Activated naive CD4-positive, alpha-beta T cell treated with anti-CD3 and anti-CD28 coated beads for 36 hours (primary cell): ENCODE data around the gene SGSH. TPM values are rescaled to one million over a fixed set of nuclear protein-coding genes. Genes with fewer than 3 reads are reported as not detected.

Experiments used
- CTCF ChIA-PET: fragments of 350-600 bp; sonication (Branson Sonifier 250); formaldehyde crosslinking; loops from one replicate; lab custom pipeline; 2021; ENCODE audit warnings: antibody characterized with exemption; lab: Charles Lee
- DNase-seq: peaks from one replicate; pipeline ENCODE4 v3.0.0-alpha.2; 2020
- H3K27ac Mint-ChIP-seq: one replicate; pipeline ENCODE4 v1.8.0; 2021; ENCODE audit warnings: mild to moderate bottlenecking, mixed read lengths
- H3K27me3 Mint-ChIP-seq: one replicate; pipeline ENCODE4 v1.8.0; 2021; ENCODE audit warnings: low read depth, mixed read lengths
- H3K36me3 Mint-ChIP-seq: one replicate; pipeline ENCODE4 v1.8.0; 2021; ENCODE audit warnings: low read depth, mixed read lengths
- H3K4me1 Mint-ChIP-seq: one replicate; pipeline ENCODE4 v1.8.0; 2021; ENCODE audit warnings: low read depth, mixed read lengths
- H3K4me3 Mint-ChIP-seq: one replicate; pipeline ENCODE4 v1.8.0; 2021; ENCODE audit warnings: mild to moderate bottlenecking, moderate library complexity, mixed read lengths
- H3K9me3 Mint-ChIP-seq: one replicate; pipeline ENCODE4 v1.8.0; 2021; ENCODE audit warnings: mixed read lengths
- intact Hi-C: fragments of 100-400 bp; cut with micrococcal nuclease; formaldehyde crosslinking; loops from one replicate; pipeline ENCODE4 v1.15.1; 2023
- total RNA-seq, 2 experiments: library from RNA; stranded (reverse); gene quantifications; one replicate each; pipeline ENCODE4 v1.2.3, GENCODE V29; 2021

SGSH gene
- total RNA-seq, 2 experiments from 2014 or later: 30.3 to 32.1 TPM

DNA sequence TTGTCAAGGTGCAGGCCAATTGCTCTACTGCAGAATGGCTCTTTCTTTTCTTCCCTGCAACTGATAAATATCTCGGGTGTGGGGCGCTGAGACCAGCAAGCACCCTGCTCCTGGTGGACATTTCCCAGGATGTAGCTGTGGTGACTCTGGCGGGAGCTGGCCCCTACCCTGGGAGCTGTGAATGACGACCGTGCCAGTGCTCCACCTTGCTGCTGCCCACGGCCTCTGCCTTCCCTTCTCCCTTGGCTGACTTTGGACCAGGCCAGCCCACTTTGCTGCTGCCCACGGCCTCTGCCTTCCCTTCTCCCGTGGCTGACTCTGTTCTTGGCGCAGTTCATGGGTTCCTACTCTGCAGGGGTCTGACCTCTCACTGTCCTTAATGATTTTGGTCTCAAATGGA is 34.2 kb downstream of the SGSH start:
- no peak overlapping the region for H3K27ac Mint-ChIP-seq
- CTCF ChIA-PET: interaction anchor here (0.6 to 1.2 kb wide), 2 partner anchors 9 to 46 kb away, joined by 3 read pairs; no protein-coding TSS in a partner anchor
- no peak for DNase-seq

DNA sequence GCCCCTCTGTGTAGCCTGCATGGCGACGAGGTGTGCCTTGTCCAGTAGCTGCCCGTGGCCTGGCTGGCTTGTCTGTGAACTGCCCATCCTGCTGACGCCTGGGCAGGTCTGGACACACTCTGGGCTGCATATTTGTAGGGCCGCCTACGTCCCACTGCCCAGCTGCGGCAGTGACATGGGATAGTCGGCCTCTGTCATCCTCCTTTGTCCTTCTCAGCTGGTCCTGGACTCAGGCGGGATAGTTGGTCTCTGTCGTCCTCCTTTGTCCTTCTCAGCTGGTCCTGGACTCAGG is 35.8 kb downstream of the SGSH start:
- Mint-ChIP-seq H3K27me3 (no peaks in the 10 kb centered on the region), H3K9me3 (no peaks in the 10 kb centered on the region), H3K4me3 (no peak overlapping the region), H3K36me3 (no peaks in the 10 kb centered on the region), H3K27ac (no peak overlapping the region), H3K4me1 (no peaks in the 10 kb centered on the region)
- intact Hi-C loops: no loop called here
- no peak for DNase-seq
- CTCF ChIA-PET: no interaction called here

More for the DNA sequence above, 34.2 kb downstream of the SGSH start:
- intact Hi-C loops: no loop called here
- Mint-ChIP-seq H3K4me3 (no peak overlapping the region), H3K36me3 (no peaks in the 10 kb centered on the region), H3K27me3 (no peaks in the 10 kb centered on the region), H3K4me1 (no peaks in the 10 kb centered on the region), H3K9me3 (no peaks in the 10 kb centered on the region)

DNA sequence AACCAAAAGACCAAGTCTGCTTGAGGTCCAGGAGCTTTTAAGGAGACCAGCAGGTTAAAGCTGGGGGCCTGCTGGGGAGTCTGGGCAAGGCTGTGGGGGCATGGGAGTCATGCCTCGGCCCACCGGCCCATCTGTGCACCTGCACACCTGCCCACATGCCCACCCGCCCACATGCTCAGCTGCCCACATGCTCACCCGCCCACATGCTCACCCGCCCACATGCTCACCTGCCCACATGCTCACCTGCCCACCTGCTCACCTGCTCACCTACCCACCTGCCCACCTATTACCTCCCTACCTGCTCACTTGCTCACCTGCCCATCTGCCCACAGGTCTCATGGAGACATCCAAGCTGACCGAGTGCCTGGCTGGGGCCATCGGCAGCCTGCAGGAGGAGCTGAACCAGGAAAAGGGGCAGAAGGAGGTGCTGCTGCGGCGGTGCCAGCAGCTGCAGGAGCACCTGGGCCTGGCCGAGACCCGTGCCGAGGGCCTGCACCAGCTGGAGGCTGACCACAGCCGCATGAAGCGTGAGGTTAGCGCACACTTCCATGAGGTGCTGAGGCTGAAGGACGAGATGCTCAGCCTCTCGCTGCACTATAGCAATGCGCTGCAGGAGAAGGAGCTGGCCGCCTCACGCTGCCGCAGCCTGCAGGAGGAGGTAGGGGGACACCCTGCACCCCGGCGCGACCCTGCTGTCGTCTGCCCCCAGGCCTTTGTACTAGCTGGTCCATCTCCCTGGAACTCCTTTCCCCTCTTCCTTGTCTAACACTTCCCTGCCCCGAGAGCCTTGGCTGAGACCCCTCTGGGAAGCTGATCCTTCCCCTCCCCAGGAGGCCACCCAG is 36.3 kb downstream of the SGSH start:
- Mint-ChIP-seq H3K4me1 (no peaks in the 10 kb centered on the region), H3K27me3 (no peaks in the 10 kb centered on the region), H3K9me3 (no peaks in the 10 kb centered on the region), H3K27ac (no peak overlapping the region), H3K4me3 (no peak overlapping the region), H3K36me3 (no peaks in the 10 kb centered on the region)
- intact Hi-C loops: no loop called here
- no peak for DNase-seq
- CTCF ChIA-PET: no interaction called here

DNA sequence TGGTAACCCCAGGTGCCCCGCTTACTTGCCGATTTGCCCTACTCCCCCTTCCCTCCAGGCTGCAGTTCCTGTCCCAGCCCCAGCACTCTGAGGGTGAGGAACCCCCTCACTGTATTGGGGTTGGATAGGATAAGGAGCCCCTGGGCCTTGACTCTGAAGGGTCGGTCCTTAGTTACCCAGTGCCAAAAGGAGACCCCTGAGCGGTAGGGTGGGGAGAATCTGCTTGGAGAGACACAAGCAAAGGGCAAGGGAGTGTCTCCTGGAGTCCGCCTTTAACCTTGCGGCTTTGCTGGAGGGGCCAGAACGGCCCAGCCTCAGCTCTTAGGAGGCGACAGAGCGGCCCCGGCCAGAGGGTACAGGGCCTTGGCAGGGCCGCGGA is 37.3 kb downstream of the SGSH start:
- no peaks in the 10 kb centered on the region for H3K9me3 Mint-ChIP-seq
- H3K27ac Mint-ChIP-seq: no peak overlapping the region

DNA sequence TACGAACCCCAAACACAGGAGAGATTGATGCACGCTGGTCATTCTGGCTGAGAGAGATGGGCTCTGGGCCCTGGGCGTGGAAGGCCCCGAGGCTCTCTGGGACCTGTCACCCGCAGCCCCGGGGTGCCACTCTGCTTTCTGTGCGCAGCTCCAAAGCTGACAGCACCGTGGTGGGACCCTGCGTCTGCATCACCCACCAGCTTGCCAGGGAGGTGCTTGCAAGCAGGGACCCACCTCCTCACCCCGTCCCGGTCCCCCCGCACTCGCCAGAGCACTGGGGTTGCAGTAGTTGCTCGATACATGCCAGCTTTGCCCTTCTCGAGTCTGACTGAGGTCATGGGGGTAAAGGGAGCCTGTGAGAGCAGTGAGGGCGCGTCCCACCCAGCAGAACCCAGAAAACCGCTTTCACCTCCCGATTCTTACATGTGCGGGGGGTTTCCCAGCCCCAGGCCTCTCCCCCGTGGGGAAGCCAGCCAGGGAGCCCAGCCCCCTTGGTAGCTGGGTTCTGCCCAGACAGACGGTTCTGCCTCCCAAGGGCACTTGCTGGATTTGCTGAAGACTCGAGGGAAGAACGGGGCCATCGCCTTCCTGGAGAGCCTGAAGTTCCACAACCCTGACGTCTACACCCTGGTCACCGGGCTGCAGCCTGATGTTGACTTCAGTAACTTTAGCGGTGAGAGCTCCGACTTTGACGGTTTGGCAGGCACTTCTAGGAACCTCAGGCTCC is 37.9 kb downstream of the SGSH start:
- no peak overlapping the region for H3K4me3 Mint-ChIP-seq
- H3K27ac Mint-ChIP-seq: no peak overlapping the region
- no peaks in the 10 kb centered on the region for H3K36me3 Mint-ChIP-seq
- CTCF ChIA-PET: interaction anchor here (0.5 to 1.0 kb wide), 2 partner anchors 8 to 89 kb away, joined by 3 read pairs; no protein-coding TSS in a partner anchor
- H3K27me3 Mint-ChIP-seq: no peaks in the 10 kb centered on the region
- no peaks in the 10 kb centered on the region for H3K9me3 Mint-ChIP-seq
- no peaks in the 10 kb centered on the region for H3K4me1 Mint-ChIP-seq
- intact Hi-C loops: no loop called here
- DNase-seq: no peak

More for the DNA sequence above, 37.3 kb downstream of the SGSH start:
- Mint-ChIP-seq H3K36me3 (no peaks in the 10 kb centered on the region), H3K4me3 (no peak overlapping the region), H3K27me3 (no peaks in the 10 kb centered on the region), H3K4me1 (no peaks in the 10 kb centered on the region)
- intact Hi-C loops: no loop called here
- CTCF ChIA-PET: no interaction called here
- no peak for DNase-seq

DNA sequence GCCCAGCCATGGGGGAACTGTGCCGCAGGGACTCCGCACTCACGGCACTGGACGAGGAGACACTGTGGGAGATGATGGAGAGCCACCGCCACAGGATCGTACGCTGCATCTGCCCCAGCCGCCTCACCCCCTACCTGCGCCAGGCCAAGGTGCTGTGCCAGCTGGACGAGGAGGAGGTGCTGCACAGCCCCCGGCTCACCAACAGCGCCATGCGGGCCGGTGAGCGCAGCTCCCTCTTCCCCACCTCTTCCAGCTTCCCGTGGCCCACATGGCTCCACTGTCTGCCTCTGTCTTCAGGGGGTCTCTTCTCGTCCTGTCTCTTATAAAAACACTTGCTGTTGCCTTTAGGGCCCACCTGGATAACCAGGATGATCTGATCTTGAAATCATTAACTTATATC is 38.7 kb downstream of the SGSH start:
- H3K27me3 Mint-ChIP-seq: no peaks in the 10 kb centered on the region
- no peaks in the 10 kb centered on the region for H3K36me3 Mint-ChIP-seq
- no peak overlapping the region for H3K27ac Mint-ChIP-seq
- H3K9me3 Mint-ChIP-seq: no peaks in the 10 kb centered on the region
- H3K4me3 Mint-ChIP-seq: no peak overlapping the region
- no peaks in the 10 kb centered on the region for H3K4me1 Mint-ChIP-seq
- no peak for DNase-seq
- CTCF ChIA-PET: interaction anchor here (1.0 kb wide), 1 partner anchor 9 kb away, joined by 3 read pairs; no protein-coding TSS in a partner anchor
- intact Hi-C loops: no loop called here

DNA sequence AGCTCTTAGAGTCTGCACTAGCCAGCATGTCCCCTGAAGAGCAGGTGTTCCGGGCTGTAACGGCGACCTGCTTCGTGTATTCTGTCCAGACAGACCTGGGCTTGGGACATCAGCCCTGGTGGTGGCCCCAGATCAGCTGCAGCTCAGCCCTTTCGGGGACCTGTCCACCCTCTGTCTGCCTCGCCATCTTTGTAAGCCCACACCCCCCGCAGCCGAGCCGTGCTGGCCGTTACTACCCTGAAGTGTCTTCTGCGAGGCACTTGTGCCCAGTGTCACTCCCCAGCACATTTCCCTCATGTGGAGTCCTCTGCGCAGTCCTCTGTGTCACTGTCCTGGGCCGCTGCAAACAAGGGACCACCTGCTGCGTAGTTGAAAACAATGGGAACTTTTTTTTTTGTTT is 39.9 kb downstream of the SGSH start:
- no peaks in the 10 kb centered on the region for H3K27me3 Mint-ChIP-seq
- intact Hi-C loops: no loop called here
- no peak for DNase-seq
- no peaks in the 10 kb centered on the region for H3K4me1 Mint-ChIP-seq
- H3K27ac Mint-ChIP-seq: no peak overlapping the region
- no peak overlapping the region for H3K4me3 Mint-ChIP-seq
- no peaks in the 10 kb centered on the region for H3K36me3 Mint-ChIP-seq
- CTCF ChIA-PET: no interaction called here
- H3K9me3 Mint-ChIP-seq: no peaks in the 10 kb centered on the region

DNA sequence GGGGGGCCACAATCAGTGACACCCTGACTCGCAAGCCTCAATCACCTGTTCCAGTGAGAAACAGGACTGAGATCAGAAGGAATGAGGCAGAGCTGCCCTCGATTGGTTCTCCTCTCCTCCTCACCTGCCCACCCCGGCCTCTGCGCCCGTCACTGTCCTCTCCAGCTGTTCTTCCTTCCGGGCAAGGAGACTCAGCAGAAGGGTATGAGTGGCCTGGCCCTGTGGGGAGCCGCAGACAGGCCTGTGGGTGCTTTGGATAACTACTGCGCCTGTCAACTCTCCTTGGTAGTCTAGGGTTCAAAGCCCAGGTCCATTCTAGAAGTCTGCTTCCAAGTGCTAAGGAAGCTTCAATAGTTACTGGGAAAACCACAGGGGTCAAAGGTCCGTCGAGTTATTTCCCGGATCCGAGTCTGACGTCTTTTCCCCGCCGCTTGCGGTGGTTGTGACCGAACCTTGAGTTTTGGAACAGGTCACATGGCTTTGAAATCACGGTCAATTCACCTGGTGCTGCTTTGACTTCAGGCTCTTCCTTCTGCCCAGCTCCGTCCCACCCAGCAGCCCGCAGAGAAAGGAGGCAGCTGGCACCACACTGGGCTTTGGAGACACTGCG is 42.0 kb downstream of the SGSH start:
- intact Hi-C loops: no loop called here
- H3K4me1 Mint-ChIP-seq: no peaks in the 10 kb centered on the region
- H3K9me3 Mint-ChIP-seq: no peaks in the 10 kb centered on the region
- no peak overlapping the region for H3K4me3 Mint-ChIP-seq
- CTCF ChIA-PET: no interaction called here
- no peaks in the 10 kb centered on the region for H3K27me3 Mint-ChIP-seq
- no peaks in the 10 kb centered on the region for H3K36me3 Mint-ChIP-seq
- H3K27ac Mint-ChIP-seq: no peak overlapping the region
- DNase-seq: no peak

DNA sequence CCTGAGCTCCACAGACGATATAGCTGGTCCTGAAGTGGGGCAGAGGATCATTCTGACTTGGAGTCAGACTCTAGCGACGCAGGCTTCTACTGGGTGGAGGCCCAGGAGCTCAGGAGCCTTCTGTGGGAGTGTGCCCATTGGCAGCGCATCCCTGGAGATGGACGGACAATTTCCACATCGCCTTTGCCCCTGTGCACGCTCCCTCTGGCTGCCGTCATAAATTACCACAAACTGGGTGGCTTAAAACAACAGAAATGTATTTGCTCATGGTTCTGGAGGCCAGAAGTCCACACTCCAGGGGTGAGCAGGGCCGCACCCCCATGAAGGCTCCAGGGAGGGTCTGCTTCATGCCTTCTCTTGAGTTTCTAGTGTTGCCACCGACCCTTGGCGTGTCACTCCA is 43.4 kb downstream of the SGSH start:
- no peaks in the 10 kb centered on the region for H3K36me3 Mint-ChIP-seq
- H3K27me3 Mint-ChIP-seq: no peaks in the 10 kb centered on the region
- no peak overlapping the region for H3K4me3 Mint-ChIP-seq
- CTCF ChIA-PET: interaction anchor here (0.7 kb wide), 1 partner anchor 170 kb away, joined by 3 read pairs; no protein-coding TSS in a partner anchor
- no peak overlapping the region for H3K27ac Mint-ChIP-seq
- no peaks in the 10 kb centered on the region for H3K9me3 Mint-ChIP-seq
- H3K4me1 Mint-ChIP-seq: no peaks in the 10 kb centered on the region
- DNase-seq: no peak
- intact Hi-C loops: no loop called here

DNA sequence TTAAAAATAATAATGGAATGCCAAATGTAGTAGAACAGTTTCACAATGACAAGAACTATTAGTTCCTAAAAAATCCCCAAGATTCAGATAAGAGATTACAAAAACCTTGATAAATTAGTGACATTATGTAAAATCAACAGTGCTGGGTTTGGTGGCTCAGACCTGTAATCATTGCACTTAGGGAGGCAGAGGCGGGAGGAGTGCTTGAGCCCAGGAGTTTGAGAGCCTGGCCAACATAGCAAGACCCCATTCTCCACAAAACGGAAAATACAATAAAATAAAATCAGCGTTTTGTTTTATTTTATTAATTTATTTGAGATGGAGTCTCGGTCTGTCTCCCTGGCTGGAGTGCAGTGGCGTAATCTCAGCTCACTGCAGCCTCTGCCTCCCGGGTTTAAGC is 46.2 kb downstream of the SGSH start:
- CTCF ChIA-PET: no interaction called here
- Mint-ChIP-seq H3K4me1 (no peaks in the 10 kb centered on the region), H3K4me3 (no peak overlapping the region)

DNA sequence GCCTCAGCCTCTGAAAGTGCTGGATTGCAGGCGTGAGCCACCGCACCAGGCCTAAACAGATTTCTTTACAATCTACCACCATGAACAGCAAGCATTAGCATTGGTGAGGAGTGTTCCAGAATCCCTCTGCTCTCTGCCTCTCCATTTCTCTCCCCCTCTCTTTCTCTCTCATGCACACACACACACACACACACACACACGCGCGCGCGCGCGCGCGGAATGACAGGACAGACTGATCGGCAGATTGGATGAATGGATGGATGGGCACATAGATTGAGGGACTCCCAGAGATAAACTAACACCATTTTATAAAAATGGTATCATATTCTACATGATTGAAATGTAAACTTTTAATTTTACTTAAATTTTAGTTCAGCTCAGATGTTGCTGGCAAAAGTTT is 47.0 kb downstream of the SGSH start:
- CTCF ChIA-PET: no interaction called here

More for the DNA sequence above, 46.2 kb downstream of the SGSH start:
- Mint-ChIP-seq H3K27ac (no peak overlapping the region), H3K9me3 (no peaks in the 10 kb centered on the region), H3K36me3 (no peaks in the 10 kb centered on the region), H3K27me3 (no peaks in the 10 kb centered on the region)
- intact Hi-C loops: no loop called here
- no peak for DNase-seq

DNA sequence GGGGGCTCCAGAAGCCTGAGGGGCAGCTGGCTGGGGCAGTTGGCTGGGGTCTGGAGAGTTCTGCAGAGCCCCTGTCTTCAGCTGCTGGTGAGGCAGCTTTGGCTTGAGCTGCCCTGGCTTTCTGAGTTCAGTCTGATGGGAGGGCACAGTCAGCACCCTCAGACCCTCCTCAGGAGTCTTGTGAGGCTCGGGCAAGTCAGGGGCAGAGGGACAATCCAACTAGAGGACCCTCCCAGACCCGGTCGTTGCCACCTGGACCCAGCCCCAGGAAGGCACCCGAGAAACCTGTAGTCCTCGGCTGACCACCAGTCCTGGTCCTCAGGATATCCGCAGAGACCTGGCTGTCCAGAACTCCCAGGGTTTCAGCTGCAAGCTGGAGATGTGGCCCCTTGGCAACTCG is 48.5 kb downstream of the SGSH start:
- no peaks in the 10 kb centered on the region for H3K9me3 Mint-ChIP-seq
- H3K36me3 Mint-ChIP-seq: no peaks in the 10 kb centered on the region
- CTCF ChIA-PET: no interaction called here
- H3K27ac Mint-ChIP-seq: no peak overlapping the region
- intact Hi-C loops: no loop called here
- DNase-seq: no peak
- no peak overlapping the region for H3K4me3 Mint-ChIP-seq
- no peaks in the 10 kb centered on the region for H3K4me1 Mint-ChIP-seq
- H3K27me3 Mint-ChIP-seq: no peaks in the 10 kb centered on the region

More for the DNA sequence above, 47.0 kb downstream of the SGSH start:
- no peak overlapping the region for H3K4me3 Mint-ChIP-seq
- intact Hi-C loops: no loop called here
- H3K36me3 Mint-ChIP-seq: no peaks in the 10 kb centered on the region
- no peak for DNase-seq
- no peak overlapping the region for H3K27ac Mint-ChIP-seq
- H3K27me3 Mint-ChIP-seq: no peaks in the 10 kb centered on the region
- H3K4me1 Mint-ChIP-seq: no peaks in the 10 kb centered on the region
- H3K9me3 Mint-ChIP-seq: no peaks in the 10 kb centered on the region
